SK-N-SH (cell line): ENCODE measurements around the gene GNB1L. TPM values are rescaled to one million over a fixed set of nuclear protein-coding genes. Genes with fewer than 3 reads are reported as not detected.

Experiments used
- CTCF ChIA-PET: fragments of 300-600, 350-600 bp; formaldehyde crosslinking; extraction: SDS; loops from one replicate; lab custom pipeline; 2021; lab: Yijun Ruan, JAX
- POLR2A ChIA-PET: fragments of 350-600 bp; sonication (Branson Sonifier 250); formaldehyde crosslinking; extraction: SDS; loops from one replicate; lab custom pipeline; 2020; ENCODE audit warnings: antibody characterized with exemption, inconsistent platforms; lab: Yijun Ruan, JAX
- DNase-seq: peaks from one replicate; pipeline ENCODE4 v3.0.0; 2012
- H2AFZ ChIP-seq: fragments of 200-600 bp; sonication (generic); 2 replicates; pipeline ENCODE4 v1.8.1; 2016; ENCODE audit warnings: antibody characterized with exemption, mild to moderate bottlenecking, low read depth
- H3F3A ChIP-seq: fragments of 200-600 bp; sonication (generic); replicated peaks from 2 replicates; pipeline ENCODE3; 2016; ENCODE audit warnings: antibody characterized with exemption, mild to moderate bottlenecking; ENCODE audit not compliant: insufficient read depth
- H3K27ac ChIP-seq, 2 experiments: fragments of 200-500 bp in 1 of 2; fragments of 200-600 bp in 1 of 2; sonication (Bioruptor generic) in 1 of 2; sonication (generic), shearing (Covaris generic) in 1 of 2; 2 replicates each; pipeline versions ENCODE4 v1.5.1 to v1.6.1; 2014 to 2016; ENCODE audit warnings: low read depth in 2 of 2, inconsistent platforms in 1 of 2, low read length in 1 of 2, mild to moderate bottlenecking in 1 of 2, mixed read lengths in 1 of 2
- H3K27me3 ChIP-seq: fragments of 200-600 bp; sonication (generic), shearing (Covaris generic); 2 replicates; pipeline ENCODE4 v1.6.1; 2016; ENCODE audit warnings: mixed run types; ENCODE audit not compliant: insufficient read depth
- H3K36me3 ChIP-seq, 2 experiments: fragments of 200-500 bp in 1 of 2; fragments of 200-600 bp in 1 of 2; sonication (Bioruptor generic) in 1 of 2; sonication (generic) in 1 of 2; replicated peaks in 1 of 2; 2 replicates each; pipeline versions ENCODE3 to v1.5.1; 2014 to 2016; ENCODE audit warnings: low read length in 1 of 2, mild to moderate bottlenecking in 1 of 2; ENCODE audit not compliant: insufficient read depth in 2 of 2, control insufficient read depth in 1 of 2
- H3K4me1 ChIP-seq, 2 experiments: fragments of 200-500 bp in 1 of 2; fragments of 200-600 bp in 1 of 2; sonication (Bioruptor generic) in 1 of 2; sonication (generic), shearing (Covaris generic) in 1 of 2; 2 replicates each; pipeline versions ENCODE4 v1.5.1 to v1.6.1; 2014 to 2016; ENCODE audit warnings: low read depth in 1 of 2, low read length in 1 of 2, mixed run types in 1 of 2; ENCODE audit not compliant: insufficient read depth in 2 of 2, control insufficient read depth in 1 of 2
- H3K4me2 ChIP-seq: fragments of 200-600 bp; sonication (generic), shearing (Covaris generic); 2 replicates; pipeline ENCODE4 v1.6.1; 2017; ENCODE audit warnings: mixed run types
- H3K4me3 ChIP-seq, 2 experiments: fragments of 200-500 bp in 1 of 2; fragments of 200-600 bp in 1 of 2; sonication (Bioruptor generic) in 1 of 2; sonication (generic), shearing (Covaris generic) in 1 of 2; 2 replicates each; pipeline versions ENCODE4 v1.5.1 to v1.8.1; 2014 to 2016; ENCODE audit warnings: low read depth in 2 of 2, inconsistent platforms in 1 of 2, low read length in 1 of 2, mild to moderate bottlenecking in 1 of 2, mixed read lengths in 1 of 2, moderate library complexity in 1 of 2
- H3K79me2 ChIP-seq: fragments of 200-600 bp; sonication (generic); 2 replicates; pipeline ENCODE4 v1.8.1; 2017; ENCODE audit warnings: mild to moderate bottlenecking; ENCODE audit not compliant: insufficient read depth
- H3K9ac ChIP-seq: fragments of 200-600 bp; sonication (generic); 2 replicates; pipeline ENCODE4 v1.6.1; 2017; ENCODE audit warnings: mixed run types
- H3K9me2 ChIP-seq: fragments of 200-600 bp; sonication (generic); 2 replicates; pipeline ENCODE4 v1.6.1; 2017; ENCODE audit warnings: mixed run types
- H3K9me3 ChIP-seq: fragments of 200-600 bp; sonication (generic); 2 replicates; pipeline ENCODE4 v1.6.1; 2017; ENCODE audit warnings: mixed run types, mild to moderate bottlenecking, moderate library complexity
- H4K20me1 ChIP-seq: fragments of 200-600 bp; sonication (generic); 2 replicates; pipeline ENCODE4 v1.6.1; 2017; ENCODE audit warnings: mild to moderate bottlenecking, mixed run types; ENCODE audit not compliant: insufficient read depth
- CHD2 ChIP-seq: fragments of 150-350 bp; IDR thresholded peaks from 2 replicates; pipeline ENCODE4 v1.6.1; 2018; ENCODE audit warnings: low read length; ENCODE audit not compliant: partially characterized antibody
- ELF1 ChIP-seq: IDR thresholded peaks from 2 replicates; pipeline ENCODE4 v1.4.0; 2012
- EZH2phosphoT487 ChIP-seq: fragments of 200-600 bp; sonication (generic); IDR thresholded peaks from 2 replicates; pipeline ENCODE4 v1.6.1; 2017; ENCODE audit warnings: low read depth, mixed run types, mild to moderate bottlenecking, antibody characterized with exemption, moderate library complexity, borderline replicate concordance
- FOSL2 ChIP-seq: IDR thresholded peaks from 2 replicates; pipeline ENCODE4 v1.4.0; 2012; ENCODE audit warnings: low read depth, mild to moderate bottlenecking, moderate library complexity, borderline replicate concordance
- FOXJ3 ChIP-seq: sonication (generic); formaldehyde crosslinking; IDR thresholded peaks from 2 replicates; pipeline ENCODE4 v1.5.1; 2020; ENCODE audit warnings: mild to moderate bottlenecking, missing genetic modification reagents
- GABPA ChIP-seq: IDR thresholded peaks from 2 replicates; pipeline ENCODE4 v1.4.0; 2012; ENCODE audit warnings: low read depth, mild to moderate bottlenecking
- JUND ChIP-seq: IDR thresholded peaks from 2 replicates; pipeline ENCODE4 v1.4.0; 2012
- MEF2A ChIP-seq: IDR thresholded peaks from 2 replicates; pipeline ENCODE4 v1.4.0; 2012; ENCODE audit warnings: low read depth, borderline replicate concordance
- NFIC ChIP-seq: IDR thresholded peaks from 2 replicates; pipeline ENCODE4 v1.4.0; 2012; ENCODE audit warnings: borderline replicate concordance
- NRF1 ChIP-seq: IDR thresholded peaks from 2 replicates; pipeline ENCODE4 v1.6.1; 2012; ENCODE audit warnings: low read depth, mild to moderate bottlenecking, low read length
- POLR2AphosphoS5 ChIP-seq: IDR thresholded peaks from 2 replicates; pipeline ENCODE4 v1.6.1; 2012; ENCODE audit warnings: low read depth, low read length
- RFX5 ChIP-seq: IDR thresholded peaks from 2 replicates; pipeline ENCODE4 v1.6.1; 2012; ENCODE audit warnings: mild to moderate bottlenecking, improper control_type of control experiment, low read length
- RXRA ChIP-seq: IDR thresholded peaks from 2 replicates; pipeline ENCODE4 v1.4.0; 2012; ENCODE audit warnings: low read depth, mild to moderate bottlenecking, borderline replicate concordance
- SMC3 ChIP-seq: IDR thresholded peaks from 2 replicates; pipeline ENCODE4 v1.6.1; 2012; ENCODE audit warnings: low read depth, low read length, improper control_type of control experiment
- TAF1 ChIP-seq: IDR thresholded peaks from 2 replicates; pipeline ENCODE4 v1.6.1; 2012; ENCODE audit warnings: low read depth, mild to moderate bottlenecking, low read length, moderate library complexity, borderline replicate concordance
- TCF12 ChIP-seq: IDR thresholded peaks from 2 replicates; pipeline ENCODE4 v1.4.0; 2012
- TEAD4 ChIP-seq: IDR thresholded peaks from 2 replicates; pipeline ENCODE4 v1.4.0; 2012; ENCODE audit warnings: mild to moderate bottlenecking, borderline replicate concordance; ENCODE audit not compliant: insufficient read depth
- YY1 ChIP-seq: IDR thresholded peaks from 2 replicates; pipeline ENCODE4 v1.4.0; 2012; ENCODE audit warnings: low read depth, mild to moderate bottlenecking
- ZBTB33 ChIP-seq: IDR thresholded peaks from 2 replicates; pipeline ENCODE4 v1.4.0; 2012; ENCODE audit warnings: low read depth, borderline replicate concordance
- WGBS: methylation state at CpG from one replicate; pipeline ENCODE4 v1.1.6; 2017; ENCODE audit warnings: low lambda C conversion rate; 5-methylcytosine and 5-hydroxymethylcytosine counted together
- polyA plus RNA-seq, 3 experiments: library from polyadenylated mRNA; depleted of rRNA; stranded (reverse); fragments of >200 nt; gene quantifications; 2 replicates each; pipeline ENCODE4 v1.2.3, GENCODE V29; 2012
- TF ChIP-seq, protein P1 (sequence below): fragments of 150-350 bp; IDR thresholded peaks from 2 replicates; pipeline ENCODE4 v1.6.1; 2016; ENCODE audit warnings: mild to moderate bottlenecking, low read depth, low read length
- TF ChIP-seq, protein P2 (sequence below): IDR thresholded peaks from 2 replicates; pipeline ENCODE4 v1.6.1; 2012; ENCODE audit warnings: mild to moderate bottlenecking, low read depth, low read length, moderate library complexity
- TF ChIP-seq, protein P3 (sequence below): IDR thresholded peaks from 2 replicates; pipeline ENCODE4 v1.4.0; 2012; ENCODE audit warnings: low read depth, borderline replicate concordance
- TF ChIP-seq, protein P4 (sequence below): fragments of 200-600 bp; sonication (generic); IDR thresholded peaks from 2 replicates; pipeline ENCODE4 v1.6.1; 2017; ENCODE audit warnings: antibody characterized with exemption, mild to moderate bottlenecking, moderate library complexity

The GNB1L gene
- polyA plus RNA-seq, 1 of the 3 experiments (the other 2 are of a cell fraction) = 5.9 TPM

GRCh38 chr22:19876314-19876940, 21.8 kb upstream of the GNB1L start:
- H3K36me3 ChIP-seq = no peaks in the 10 kb centered on the region
- no peak overlapping the region for H3K9ac ChIP-seq
- no peak overlapping the region for H2AFZ ChIP-seq
- H3F3A ChIP-seq = peaks cover 7% of the 10 kb centered on the region
- H3K9me2 ChIP-seq = no peaks in the 10 kb centered on the region
- H3K79me2 ChIP-seq = peaks cover 26% of the 10 kb centered on the region; the same call in 1 of the 2 replicates
- CTCF ChIA-PET = interaction anchor here (1.0 to 6.1 kb wide), 27 partner anchors 9 to 196 kb away, joined by 3 to 64 read pairs (median 5); no protein-coding TSS in a partner anchor
- DNase-seq = peak; percentile 94
- POLR2A ChIA-PET = interaction anchor here (0.9 to 1.5 kb wide), 3 partner anchors 25 to 146 kb away, joined by 3 to 4 read pairs (median 4); no protein-coding TSS in a partner anchor
- H3K4me3 ChIP-seq = no peak overlapping the region
- peaks cover 27 to 30% of the 10 kb centered on the region in 2 experiments; a peak in 3 of 4 replicates for H3K4me1 ChIP-seq
- no peak overlapping the region for H3K4me2 ChIP-seq
- 80% methylated on average over 7 of the region's 21 CpGs for WGBS
- H4K20me1 ChIP-seq = no peaks in the 10 kb centered on the region
- H3K9me3 ChIP-seq = no peaks in the 10 kb centered on the region
- H3K27ac ChIP-seq = peak overlapping the region in 1 of 2 experiments; percentile 50; a peak in 2 of 4 replicates
- no peaks in the 10 kb centered on the region for H3K27me3 ChIP-seq
- TF ChIP-seq GABPA (no peak), NRF1 (no peak), MEF2A (no peak), POLR2AphosphoS5 (no peak), RFX5 (no peak), FOSL2 (no peak), ZBTB33 (no peak), CHD2 (peak; percentile 59), EZH2phosphoT487 (no peak), TCF12 (no peak), JUND (no peak), TEAD4 (no peak), SMC3 (peak; percentile 61), RXRA (no peak), YY1 (no peak), FOXJ3 (no peak), ELF1 (no peak), TAF1 (no peak), NFIC (no peak)
- TF ChIP-seq, protein P1, sequence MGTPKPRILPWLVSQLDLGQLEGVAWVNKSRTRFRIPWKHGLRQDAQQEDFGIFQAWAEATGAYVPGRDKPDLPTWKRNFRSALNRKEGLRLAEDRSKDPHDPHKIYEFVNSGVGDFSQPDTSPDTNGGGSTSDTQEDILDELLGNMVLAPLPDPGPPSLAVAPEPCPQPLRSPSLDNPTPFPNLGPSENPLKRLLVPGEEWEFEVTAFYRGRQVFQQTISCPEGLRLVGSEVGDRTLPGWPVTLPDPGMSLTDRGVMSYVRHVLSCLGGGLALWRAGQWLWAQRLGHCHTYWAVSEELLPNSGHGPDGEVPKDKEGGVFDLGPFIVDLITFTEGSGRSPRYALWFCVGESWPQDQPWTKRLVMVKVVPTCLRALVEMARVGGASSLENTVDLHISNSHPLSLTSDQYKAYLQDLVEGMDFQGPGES = no peak
- TF ChIP-seq, protein P2, sequence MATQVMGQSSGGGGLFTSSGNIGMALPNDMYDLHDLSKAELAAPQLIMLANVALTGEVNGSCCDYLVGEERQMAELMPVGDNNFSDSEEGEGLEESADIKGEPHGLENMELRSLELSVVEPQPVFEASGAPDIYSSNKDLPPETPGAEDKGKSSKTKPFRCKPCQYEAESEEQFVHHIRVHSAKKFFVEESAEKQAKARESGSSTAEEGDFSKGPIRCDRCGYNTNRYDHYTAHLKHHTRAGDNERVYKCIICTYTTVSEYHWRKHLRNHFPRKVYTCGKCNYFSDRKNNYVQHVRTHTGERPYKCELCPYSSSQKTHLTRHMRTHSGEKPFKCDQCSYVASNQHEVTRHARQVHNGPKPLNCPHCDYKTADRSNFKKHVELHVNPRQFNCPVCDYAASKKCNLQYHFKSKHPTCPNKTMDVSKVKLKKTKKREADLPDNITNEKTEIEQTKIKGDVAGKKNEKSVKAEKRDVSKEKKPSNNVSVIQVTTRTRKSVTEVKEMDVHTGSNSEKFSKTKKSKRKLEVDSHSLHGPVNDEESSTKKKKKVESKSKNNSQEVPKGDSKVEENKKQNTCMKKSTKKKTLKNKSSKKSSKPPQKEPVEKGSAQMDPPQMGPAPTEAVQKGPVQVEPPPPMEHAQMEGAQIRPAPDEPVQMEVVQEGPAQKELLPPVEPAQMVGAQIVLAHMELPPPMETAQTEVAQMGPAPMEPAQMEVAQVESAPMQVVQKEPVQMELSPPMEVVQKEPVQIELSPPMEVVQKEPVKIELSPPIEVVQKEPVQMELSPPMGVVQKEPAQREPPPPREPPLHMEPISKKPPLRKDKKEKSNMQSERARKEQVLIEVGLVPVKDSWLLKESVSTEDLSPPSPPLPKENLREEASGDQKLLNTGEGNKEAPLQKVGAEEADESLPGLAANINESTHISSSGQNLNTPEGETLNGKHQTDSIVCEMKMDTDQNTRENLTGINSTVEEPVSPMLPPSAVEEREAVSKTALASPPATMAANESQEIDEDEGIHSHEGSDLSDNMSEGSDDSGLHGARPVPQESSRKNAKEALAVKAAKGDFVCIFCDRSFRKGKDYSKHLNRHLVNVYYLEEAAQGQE = no peak
- TF ChIP-seq, protein P3, sequence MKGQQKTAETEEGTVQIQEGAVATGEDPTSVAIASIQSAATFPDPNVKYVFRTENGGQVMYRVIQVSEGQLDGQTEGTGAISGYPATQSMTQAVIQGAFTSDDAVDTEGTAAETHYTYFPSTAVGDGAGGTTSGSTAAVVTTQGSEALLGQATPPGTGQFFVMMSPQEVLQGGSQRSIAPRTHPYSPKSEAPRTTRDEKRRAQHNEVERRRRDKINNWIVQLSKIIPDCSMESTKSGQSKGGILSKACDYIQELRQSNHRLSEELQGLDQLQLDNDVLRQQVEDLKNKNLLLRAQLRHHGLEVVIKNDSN = no peak
- TF ChIP-seq, protein P4, sequence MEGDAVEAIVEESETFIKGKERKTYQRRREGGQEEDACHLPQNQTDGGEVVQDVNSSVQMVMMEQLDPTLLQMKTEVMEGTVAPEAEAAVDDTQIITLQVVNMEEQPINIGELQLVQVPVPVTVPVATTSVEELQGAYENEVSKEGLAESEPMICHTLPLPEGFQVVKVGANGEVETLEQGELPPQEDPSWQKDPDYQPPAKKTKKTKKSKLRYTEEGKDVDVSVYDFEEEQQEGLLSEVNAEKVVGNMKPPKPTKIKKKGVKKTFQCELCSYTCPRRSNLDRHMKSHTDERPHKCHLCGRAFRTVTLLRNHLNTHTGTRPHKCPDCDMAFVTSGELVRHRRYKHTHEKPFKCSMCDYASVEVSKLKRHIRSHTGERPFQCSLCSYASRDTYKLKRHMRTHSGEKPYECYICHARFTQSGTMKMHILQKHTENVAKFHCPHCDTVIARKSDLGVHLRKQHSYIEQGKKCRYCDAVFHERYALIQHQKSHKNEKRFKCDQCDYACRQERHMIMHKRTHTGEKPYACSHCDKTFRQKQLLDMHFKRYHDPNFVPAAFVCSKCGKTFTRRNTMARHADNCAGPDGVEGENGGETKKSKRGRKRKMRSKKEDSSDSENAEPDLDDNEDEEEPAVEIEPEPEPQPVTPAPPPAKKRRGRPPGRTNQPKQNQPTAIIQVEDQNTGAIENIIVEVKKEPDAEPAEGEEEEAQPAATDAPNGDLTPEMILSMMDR = no peak
